Activated CD4-positive, CD25-positive, alpha-beta regulatory T cell treated with anti-CD3 and anti-CD28 coated beads, Interleukin-2, amount 50 U/mL, for 16 hours (primary cell): Measurements from ENCODE around the gene UBE4A.
"Not testable (repeated sequence)": the region's sequence is repeated elsewhere in the genome, so short reads cannot be mapped to it uniquely, and the experiment has no call there.

Source experiments
- DNase-seq: peaks from one replicate; pipeline ENCODE4 v3.0.0-alpha.2; 2020; ENCODE audit warnings: low read depth, low spot score

The UBE4A gene

DNA sequence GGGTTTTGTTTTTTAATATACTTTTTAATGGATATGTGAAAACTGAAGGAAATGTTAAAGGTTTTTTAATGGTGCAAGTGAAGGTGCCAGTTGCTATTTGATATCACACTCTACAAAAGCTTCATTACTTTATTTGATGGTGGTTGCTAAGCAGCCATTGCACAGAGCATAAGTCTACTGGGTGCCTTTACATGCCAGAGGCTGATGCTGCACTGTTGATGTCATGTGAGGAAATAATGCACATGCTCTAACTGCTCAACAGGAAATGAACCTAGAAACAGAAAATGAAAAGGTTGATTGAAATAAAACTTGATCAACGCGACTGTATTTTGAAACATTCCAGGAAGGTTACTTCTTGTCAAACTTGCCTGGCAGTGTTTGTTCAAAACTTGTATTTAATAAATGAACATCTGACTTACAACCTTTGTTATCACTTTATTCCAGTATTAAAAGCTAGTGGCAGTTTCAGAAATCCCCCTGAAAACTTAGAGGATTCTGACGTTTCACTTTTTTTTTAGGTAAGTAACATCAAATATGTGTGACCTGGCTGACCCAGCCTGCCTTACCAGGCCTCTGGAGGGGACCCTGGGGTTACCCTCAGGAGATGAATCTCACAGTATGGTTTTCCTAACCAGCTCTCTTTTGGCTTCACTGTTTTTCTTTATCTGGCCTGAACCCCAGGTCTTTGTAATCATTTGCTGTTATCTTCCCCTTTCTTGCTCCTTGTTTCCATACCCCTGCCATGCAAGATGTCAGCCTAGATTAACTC is 39.6 kb downstream of the UBE4A start:
- peak; percentile 36 for DNase-seq

DNA sequence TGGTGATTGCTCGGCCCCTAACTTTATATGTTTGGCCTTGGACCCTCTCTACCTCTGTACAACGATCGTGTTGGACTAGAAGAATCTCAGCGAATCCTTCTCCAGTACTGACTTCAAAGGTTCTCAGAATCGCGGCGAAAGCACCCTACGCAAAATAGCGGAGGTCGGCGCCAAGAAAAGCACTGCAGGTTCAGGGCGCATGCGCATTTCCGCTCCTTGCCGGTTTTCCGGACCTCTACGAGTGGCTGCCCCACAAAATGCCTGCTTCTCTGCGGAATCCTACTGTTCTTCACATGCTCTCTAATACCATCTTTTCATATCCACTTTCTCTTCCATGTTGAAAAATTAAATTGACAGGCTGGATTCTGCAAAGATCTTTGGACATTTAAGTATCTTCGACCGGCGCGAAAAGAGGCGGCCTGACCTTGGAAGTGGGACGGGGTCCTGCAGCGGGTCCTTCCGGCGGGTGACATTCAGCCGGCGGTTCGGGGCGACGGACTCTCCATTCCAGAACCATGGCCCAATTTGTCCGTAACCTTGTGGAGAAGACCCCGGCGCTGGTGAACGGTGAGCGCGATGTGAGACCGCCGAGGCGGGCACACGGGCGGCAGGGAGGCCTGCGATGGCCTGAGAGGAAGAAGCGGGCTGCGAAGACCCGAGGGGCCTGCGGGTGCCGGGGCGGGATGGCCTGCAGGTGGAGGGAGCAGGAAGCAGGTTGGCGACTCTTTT is 41.9 kb downstream of the UBE4A start, which contains the start of gene ATP5MG:
TSS of gene ATP5MG (plus strand) at position 456 of the 729 bp plus-strand sequence. CDS start at position 516, 60 bp downstream.
- peak; percentile 84 for DNase-seq

DNA sequence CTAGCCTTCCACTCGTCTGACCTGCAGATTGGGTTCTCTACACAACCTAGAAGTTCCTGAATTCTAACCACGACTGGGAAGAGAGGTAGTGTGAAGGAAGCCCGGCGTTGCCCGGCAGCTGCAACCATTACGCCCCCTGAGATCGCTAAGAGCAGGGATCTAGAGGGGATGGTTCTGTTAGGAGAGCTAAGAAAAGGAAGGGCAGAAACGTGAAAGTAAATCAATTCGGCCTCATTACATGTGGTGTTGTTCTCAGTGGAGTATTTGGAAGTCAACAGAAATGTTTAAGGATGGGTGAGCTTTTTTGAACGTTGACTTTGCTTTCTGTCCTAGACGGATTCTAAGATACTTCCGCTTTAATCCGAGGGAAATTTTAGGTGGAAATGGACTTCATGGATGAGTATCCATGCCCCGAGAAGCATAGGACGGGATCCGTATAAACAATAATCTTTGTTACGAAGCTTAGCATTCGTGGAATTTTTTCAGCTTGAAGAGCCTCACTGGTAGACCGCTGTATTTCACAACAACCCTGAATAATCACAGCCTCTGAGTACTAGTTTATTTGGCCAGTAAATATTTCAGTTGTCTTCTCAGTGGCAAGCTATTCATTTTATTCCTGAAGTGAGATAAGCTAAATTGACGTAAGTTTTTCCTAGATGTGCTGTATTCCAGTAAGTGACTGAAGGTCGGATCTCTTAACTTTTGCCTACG is 42.6 kb downstream of the UBE4A start:
- no peak for DNase-seq

DNA sequence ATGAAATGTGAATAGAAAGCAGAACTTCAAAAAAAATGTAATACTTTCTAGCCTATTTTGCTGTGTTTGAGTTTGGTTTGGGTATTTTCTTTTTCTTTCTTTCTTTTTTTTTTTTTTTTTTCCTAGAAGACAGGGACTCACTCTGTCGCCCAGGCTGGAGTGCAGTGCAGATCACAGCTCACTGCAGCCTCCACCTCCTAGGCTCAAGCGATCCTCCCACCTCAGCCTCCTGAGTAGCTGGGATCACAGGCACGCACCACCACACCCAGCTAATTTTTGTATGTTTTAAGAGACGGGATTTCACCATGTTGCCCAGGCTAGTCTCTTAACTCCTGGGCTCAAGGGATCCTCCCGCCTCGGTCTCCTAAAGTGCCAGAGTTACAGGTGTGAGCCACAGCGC is 43.2 kb downstream of the UBE4A start:
- DNase-seq: not testable (repeated sequence)

DNA sequence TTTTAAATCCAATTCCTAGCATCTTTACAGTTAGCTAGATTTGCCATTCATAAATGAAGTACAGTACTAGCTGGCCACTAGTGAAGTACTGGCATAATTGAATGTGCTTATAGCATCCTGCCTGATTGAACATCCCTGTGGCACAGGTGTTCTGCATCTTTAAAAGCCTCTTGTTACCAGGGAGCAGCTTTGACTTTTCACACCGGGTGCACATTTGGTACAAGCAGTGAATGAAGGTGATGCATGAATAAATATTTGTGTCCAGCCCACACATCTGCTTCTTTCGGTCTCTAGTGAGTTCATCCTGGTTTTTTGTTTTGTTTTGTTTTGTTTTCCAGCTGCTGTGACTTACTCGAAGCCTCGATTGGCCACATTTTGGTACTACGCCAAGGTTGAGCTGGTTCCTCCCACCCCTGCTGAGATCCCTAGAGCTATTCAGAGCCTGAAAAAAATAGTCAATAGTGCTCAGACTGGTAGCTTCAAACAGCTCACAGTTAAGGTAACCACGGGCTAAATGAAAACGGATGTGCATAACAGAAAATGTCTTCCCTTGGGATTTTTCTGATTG is 47.3 kb downstream of the UBE4A start:
- no peak for DNase-seq

DNA sequence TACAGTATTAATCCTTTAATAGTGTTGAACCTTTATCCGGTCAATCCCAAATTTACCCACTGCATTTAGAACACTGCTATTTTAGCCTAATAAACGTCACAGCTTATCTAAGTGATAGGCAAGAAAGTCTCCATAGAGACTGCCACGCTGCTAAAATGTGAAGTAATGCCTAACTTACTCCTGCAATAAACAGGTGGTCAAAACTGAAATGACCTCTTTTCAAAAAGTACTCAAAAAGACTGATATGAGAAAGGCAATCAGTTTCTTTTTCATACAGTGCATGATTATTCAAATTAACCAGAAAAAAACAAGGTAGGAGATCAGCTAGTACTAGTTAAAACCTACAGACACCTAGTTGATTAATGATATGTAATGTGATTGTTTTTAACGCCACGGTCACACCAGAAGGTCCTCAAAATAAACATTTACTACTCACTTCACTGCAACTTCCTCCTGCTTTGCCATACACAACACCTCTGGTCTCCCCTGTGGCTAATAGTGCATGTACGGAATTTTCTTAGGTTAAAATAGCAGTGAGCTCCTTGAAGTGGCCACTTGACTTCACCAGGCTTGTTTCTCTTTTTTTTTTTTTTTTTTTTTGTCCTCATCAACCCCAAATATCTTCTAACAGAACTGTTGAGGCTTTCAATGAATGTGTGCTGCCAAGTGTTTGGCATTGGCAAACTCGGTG is 50.8 kb downstream of the UBE4A start:
- no peak for DNase-seq

DNA sequence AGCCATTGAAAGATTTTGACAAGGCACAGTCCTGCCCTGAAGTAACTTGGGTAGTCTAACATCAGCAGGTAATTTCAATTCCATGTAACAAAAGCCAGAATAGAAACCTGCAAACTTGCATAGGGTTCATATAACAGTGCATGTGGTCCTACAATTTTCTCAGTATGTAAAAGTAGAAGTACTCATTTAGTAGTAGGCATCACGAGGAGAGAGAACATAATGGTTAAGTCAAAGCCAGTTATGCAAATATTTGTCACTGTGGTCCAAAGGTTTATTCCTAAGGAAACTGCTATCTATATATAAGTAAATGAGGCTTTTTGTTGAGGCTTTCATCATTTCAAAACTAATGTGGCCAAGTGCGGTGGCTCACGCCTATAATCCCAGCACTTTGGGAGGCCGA is 52.1 kb downstream of the UBE4A start:
- DNase-seq: no peak

DNA sequence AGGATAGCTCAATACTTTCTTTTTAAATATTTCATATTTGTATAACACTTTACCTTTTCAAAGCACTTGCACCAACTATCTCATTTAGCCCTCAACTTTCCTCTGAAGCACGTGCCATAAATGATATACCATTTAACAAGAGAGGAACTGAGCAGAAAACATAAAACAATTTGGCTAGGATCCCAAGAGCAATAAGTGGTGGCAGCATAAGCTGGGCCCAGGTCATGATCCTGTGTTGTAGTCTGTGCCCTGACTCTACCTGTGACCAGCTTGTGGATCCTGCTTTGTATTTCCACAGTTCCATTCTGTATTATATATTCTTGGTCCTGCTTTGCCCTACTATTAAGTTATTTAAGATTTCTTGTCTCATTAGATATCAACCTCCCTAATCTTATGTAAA is 53.5 kb downstream of the UBE4A start:
- no peak for DNase-seq

DNA sequence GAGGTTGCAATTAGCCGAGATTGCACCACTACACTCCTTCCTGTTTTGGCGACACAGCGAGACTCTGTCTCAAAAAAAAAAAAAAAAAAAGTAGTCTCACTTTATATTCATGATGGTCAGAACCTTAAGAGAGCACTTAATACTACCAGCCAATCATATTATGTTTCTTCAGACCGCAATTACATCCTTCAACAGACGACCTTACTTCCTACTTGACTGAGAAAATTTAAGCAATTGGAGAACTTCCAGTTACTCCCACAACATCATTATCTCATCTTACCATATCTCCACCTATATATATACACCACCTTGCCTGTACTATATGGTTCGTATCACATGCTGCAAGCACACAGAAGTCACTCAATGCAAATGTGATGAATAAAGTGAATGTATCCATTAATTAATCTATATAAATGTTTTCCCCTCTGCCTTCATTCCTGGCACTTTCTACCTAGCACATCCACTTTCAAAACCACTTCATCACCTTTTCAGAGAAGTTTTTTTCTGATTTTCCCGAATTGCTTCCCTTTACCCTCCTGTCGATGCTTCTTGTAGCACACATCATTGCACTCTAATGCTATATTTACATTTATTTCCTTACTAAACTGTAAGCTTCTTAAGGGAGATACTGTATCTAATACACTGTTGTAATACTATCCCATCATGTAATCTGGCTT is 55.8 kb downstream of the UBE4A start:
- DNase-seq: no peak

DNA sequence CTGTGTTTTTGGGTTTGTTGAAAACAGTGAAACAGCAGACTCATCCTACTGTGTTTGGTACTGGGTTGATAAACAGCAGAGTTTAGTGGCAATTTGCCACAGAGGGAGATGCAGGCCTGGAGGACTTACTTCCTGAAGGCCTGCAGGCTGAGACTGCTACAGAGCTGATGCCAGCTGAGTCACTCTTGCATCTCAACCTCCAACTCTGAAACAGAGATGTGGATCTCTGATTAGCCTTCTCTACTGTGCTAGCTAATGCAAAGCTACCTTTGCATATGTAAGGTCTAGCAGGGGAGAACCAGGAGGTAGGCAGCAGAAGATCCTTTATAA is 56.3 kb downstream of the UBE4A start:
- no peak for DNase-seq

DNA sequence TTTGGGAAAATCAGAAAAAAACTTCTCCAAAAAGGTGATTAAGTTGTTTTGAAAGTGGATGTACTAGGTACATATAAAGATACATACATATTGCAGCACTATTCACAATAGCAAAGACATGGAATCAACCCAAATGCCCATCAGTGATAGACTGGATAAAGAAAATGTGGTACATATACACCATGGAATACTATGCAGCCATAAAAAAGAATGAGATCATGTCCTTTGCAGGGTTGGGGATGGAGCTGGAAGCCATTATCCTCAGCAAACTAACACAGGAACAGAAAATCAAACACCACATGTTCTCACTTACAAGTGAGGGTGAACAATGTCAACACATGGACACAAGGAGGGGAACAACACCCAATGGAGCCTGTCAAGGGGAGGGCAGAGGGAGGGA is 57.5 kb downstream of the UBE4A start:
- DNase-seq: not testable (repeated sequence)

DNA sequence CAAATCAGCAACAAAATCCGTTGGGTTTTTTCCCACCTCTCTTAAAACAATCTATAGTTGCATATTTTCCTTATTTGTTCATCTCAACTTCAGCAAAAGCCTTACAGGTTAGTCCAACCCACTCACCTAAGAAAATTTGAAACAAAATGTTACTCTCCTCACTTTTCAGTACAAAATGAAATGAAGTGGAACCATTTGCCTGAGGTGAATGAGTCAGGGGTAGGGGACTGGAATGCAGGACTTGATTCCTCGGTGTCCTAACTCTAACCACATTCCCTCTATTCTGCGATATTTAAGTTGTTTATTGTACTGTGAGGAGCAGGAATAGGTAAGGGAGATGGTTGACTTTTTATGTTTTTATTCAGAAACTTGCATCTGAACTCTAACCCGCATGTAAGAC is 58.4 kb downstream of the UBE4A start:
- no peak for DNase-seq

DNA sequence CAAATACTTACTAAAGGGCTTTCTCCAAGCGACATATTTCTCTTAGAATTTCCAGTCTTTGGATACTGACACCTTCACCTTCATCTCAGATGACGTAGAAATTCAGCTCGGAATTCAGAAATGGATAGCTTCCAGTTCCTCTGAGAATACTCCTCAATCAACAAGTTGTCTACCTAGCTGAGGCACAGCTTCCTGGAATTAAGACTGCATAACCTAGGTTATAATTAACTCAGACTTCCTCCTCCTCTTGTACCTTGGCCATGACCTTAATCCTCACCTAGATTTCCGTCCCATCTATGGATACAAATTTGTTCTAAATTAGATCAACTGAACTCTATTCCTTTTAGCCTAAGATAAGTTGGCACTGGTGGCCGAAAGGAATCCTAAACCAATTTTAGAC is 59.4 kb downstream of the UBE4A start:
- no peak for DNase-seq

DNA sequence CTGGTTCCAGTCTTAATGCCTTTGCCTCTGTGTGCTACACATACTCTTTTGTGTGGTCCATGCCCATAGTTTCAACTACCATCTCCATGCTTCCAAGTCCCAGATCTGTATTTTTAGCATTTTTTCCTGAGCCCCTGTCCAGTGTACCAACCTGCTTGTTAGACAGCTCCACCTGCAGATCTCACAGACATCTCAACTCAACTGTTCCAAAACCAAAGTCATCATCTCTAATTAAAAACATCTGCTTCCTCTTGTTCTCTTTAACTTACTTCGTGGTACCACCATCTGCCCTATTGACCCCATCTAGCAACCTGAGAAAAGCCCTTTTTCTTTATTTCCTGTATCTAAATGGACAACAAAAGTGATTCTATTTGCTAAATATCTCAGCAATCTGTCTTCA is 68.3 kb downstream of the UBE4A start:
- no peak for DNase-seq

DNA sequence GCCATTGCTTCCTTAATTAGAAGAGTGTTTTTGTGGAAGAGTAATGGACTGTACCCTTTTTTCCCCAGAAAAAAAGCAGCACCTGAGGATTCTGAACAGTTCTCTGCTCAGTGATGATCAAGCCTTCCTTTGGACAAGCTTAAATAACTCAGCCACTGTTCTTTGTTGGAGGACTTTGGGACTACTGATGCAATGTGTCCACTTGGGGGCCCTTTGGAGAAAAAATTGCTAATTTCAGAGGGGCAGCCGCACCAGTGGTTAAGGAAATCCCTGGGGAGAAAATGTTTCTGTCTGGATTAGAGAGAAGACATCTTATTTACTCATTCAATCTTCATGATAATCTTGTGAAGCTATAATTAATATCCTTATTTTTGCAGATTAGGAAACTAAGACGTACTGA is 71.6 kb downstream of the UBE4A start:
- DNase-seq: no peak

DNA sequence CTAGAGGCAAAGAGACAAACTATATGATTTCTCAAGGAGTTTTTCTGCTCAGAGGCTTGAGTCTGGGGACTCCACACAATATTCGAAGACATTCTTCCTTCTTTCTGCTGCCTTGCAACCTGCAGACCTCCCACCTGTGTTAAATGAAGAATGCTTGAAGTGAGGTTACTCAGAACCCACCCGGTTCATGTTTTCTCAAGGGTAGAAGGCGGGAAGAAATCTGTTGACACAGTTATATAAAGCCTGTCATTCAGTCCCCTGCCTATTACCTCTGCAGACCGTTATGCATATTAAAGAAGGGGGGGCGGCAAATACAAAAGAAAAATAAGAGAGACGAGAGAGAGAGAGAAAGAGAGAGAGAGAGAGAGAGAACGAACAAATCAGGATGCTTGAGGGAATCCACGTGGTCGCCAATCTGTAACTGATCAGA is 74.7 kb downstream of the UBE4A start:
- DNase-seq: no peak

DNA sequence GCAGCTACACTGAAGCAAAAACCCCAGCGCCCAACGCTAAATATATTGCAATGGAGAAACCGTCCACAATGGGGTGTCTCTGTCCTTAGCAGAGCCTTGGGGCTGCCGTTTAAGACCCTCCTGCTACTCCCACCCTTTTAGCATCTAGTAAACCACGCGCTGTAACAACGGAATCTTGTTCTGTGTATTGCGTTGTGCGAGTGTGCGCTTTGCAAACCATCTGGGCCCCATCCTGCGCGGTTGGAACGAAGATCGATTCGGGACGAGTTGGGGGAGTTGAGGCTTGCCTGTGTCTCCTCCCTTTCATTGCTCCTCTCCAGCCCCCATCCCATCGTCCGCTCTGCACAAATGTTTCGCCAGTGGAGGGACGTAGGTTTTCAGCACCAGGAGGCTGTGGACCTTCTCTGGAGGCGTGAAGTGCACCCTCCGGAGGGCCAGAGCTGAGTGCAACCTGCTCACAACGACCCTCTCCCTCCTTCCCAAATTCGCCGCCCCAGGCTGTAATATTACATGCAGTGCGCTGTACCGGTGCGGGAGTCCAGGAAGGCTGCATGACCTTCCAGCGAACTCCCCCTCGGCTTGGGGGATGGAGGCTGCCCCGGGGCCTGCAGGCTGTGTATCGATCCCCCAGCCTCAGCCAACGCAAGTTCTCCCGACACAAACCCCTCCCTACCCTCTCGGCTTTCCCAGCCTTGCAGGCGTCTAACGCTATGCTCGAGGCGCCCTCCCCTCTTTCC is 75.3 kb downstream of the UBE4A start:
- no peak for DNase-seq

DNA sequence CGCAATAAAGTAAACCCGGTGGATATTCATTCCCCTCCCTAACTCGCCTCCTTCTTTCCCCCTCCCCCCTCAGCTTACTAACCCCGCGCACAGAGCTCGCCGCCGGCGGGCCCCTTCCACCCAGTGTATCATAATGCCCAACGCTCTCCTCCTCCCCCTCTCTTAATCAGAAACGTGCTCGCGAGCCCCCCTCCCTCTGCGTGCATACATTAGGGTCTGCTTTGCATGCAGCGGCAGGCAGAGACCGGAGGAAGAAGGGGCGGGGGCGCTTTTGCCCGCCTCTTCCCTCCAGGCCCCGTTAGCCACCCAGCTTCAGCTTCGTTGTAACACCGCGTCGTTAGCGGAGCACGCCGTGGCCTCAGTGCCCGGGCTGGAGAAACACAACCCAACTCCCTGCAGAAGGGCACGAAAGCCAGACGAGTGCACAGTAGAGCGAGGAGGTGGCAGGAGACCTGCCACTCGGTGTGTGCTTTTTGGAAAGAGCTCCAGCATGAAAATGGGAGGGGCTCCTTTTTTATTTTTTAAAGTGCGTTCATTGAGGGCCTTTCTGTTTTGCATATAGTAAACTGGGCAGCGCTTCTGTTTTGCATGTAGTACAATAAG is 76.0 kb downstream of the UBE4A start:
- DNase-seq: peak; percentile 31

DNA sequence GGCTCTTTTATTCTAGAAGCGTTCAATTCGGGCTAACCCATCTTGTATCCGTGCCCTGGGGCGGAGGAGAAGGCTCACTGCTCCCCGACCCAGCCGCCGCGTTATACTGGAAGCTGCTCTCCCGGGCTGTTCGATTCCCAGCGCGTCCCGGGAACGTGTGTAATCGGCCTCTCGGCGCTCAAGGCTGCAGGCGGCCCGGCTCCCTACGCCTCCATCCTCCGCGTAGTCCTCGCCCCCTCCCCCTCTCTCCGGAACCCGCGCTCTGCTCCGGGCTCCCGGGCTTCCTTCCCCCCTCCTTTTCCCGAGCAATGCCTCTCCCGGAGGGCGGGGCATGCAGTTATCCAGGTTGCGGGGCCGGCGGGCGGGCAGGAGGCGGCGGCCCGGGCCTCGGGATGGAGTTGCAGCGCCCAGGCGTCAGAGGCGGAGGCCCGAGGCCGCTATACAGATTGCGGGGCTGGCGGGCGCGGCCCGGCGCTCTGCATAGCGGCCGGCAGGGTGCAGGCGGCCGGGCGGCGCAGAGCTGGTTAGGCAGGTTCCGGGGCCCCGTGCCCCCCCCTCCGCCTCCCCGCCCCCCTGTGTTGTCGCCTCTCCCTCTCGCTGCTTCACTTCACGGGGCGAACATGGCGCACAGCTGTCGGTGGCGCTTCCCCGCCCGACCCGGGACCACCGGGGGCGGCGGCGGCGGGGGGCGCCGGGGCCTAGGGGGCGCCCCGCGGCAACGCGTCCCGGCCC is 76.7 kb downstream of the UBE4A start, which contains the start of gene KMT2A:
TSS of gene KMT2A (plus strand) at position 600 of the 732 bp plus-strand sequence. CDS start at position 621, 21 bp downstream.
- DNase-seq: peak; percentile 84
